ENCODE results near the gene GPC5.

The GPC5 gene

GRCh38 chr13:92300651-92301050, 902.2 kb downstream of the GPC5 start:
- H3K27ac ChIP-seq (ENCODE audit: low read length) = no peak overlapping the region
- H3K9ac ChIP-seq (ENCODE audit: low read length) = no peak overlapping the region
- no peaks in the 10 kb centered on the region for H3K9me3 ChIP-seq (ENCODE audit: control insufficient read depth, low read depth, low read length)
- no peak overlapping the region for H3K4me3 ChIP-seq (ENCODE audit: low read length)
- no peaks in the 10 kb centered on the region for H3K27me3 ChIP-seq (ENCODE audit: control insufficient read depth, insufficient read depth, low read length)
- H3K4me1 ChIP-seq (ENCODE audit: control insufficient read depth, low read depth, low read length) = peaks cover 8% of the 10 kb centered on the region
- H3K36me3 ChIP-seq (ENCODE audit: control insufficient read depth, low read depth, low read length) = no peaks in the 10 kb centered on the region

DNA sequence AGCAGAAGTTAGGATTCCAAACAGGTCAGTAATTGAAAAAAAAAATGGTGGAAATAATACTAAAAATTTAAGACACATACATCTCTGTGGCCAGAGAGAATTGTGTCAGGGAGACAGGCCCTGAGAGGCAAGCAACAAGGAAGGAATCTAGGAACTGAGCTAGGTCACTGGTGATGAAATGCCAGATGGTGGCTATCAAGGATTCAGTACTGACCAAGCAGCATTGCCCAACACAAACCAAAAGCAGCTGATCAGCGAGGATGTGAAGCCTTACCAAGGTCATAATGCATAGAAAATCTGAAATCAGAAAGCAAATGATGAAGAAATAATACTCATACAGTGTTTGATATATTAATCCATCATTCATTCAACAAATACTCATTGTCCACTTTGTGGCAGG, 905.0 kb downstream of the GPC5 start:
- Histone ChIP-seq H3K27me3 (ENCODE audit: control insufficient read depth, insufficient read depth, low read length) (no peaks in the 10 kb centered on the region), H3K4me3 (ENCODE audit: low read length) (no peak overlapping the region), H3K27ac (ENCODE audit: low read length) (no peak overlapping the region), H3K4me1 (ENCODE audit: control insufficient read depth, low read depth, low read length) (peaks cover 8% of the 10 kb centered on the region), H3K36me3 (ENCODE audit: control insufficient read depth, low read depth, low read length) (no peaks in the 10 kb centered on the region), H3K9ac (ENCODE audit: low read length) (no peak overlapping the region), H3K9me3 (ENCODE audit: control insufficient read depth, low read depth, low read length) (no peaks in the 10 kb centered on the region)

DNA sequence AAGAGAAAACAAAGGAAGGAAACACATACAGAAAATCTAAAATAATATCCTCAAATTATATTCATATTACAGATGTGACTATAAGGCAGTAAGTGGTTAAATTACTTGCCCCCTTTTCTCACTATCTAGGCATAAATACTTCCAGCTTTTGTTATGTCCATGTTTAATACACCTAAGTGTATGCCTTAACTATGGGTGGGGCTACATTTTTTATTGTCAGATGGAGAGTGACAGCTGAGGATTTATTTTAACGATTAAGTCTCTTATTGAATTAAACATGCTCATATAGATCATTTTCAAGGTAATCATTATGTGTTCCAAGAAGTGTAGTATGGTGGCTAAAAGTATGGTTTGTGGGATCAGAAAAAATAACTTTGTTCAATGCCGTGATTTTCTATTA, 909.3 kb downstream of the GPC5 start:
- H3K4me1 ChIP-seq (ENCODE audit: control insufficient read depth, low read depth, low read length) = no peaks in the 10 kb centered on the region
- no peak overlapping the region for H3K27ac ChIP-seq (ENCODE audit: low read length)
- H3K27me3 ChIP-seq (ENCODE audit: control insufficient read depth, insufficient read depth, low read length) = no peaks in the 10 kb centered on the region
- H3K36me3 ChIP-seq (ENCODE audit: control insufficient read depth, low read depth, low read length) = no peaks in the 10 kb centered on the region
- H3K9ac ChIP-seq (ENCODE audit: low read length) = no peak overlapping the region
- no peaks in the 10 kb centered on the region for H3K9me3 ChIP-seq (ENCODE audit: control insufficient read depth, low read depth, low read length)
- H3K4me3 ChIP-seq (ENCODE audit: low read length) = no peak overlapping the region

- no peaks in the 10 kb centered on the region for H3K36me3 ChIP-seq (ENCODE audit: control insufficient read depth, low read depth, low read length)
- H3K9ac ChIP-seq (ENCODE audit: low read length) = no peak overlapping the region
- H3K27ac ChIP-seq (ENCODE audit: low read length) = no peak overlapping the region
- H3K4me3 ChIP-seq (ENCODE audit: low read length) = no peak overlapping the region
- H3K9me3 ChIP-seq (ENCODE audit: control insufficient read depth, low read depth, low read length) = no peaks in the 10 kb centered on the region
- no peaks in the 10 kb centered on the region for H3K27me3 ChIP-seq (ENCODE audit: control insufficient read depth, insufficient read depth, low read length)
- no peaks in the 10 kb centered on the region for H3K4me1 ChIP-seq (ENCODE audit: control insufficient read depth, low read depth, low read length)
These were observed 914.4 kb downstream of the GPC5 start for GRCh38 chr13:92312823-92313222.

DNA sequence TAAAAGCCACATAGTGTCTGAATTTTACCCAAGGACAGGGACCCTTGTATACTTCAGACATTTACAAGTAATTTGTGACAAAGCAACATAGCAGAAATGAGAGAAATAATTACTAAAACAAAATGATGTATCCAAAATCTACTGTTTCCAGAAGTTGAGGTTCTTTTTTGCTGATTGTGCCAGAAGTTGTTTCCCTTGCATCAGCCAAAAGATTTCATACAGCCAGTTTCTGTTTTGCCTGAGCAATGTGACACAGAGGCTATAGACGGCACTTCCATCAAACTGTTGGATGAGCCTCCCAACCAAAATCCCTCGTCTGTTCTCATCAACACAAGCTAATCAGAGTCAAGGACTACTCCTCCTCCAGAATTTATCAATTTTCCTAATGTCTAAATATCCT, 915.0 kb downstream of the GPC5 start:
- no peak overlapping the region for H3K4me3 ChIP-seq (ENCODE audit: low read length)
- no peaks in the 10 kb centered on the region for H3K36me3 ChIP-seq (ENCODE audit: control insufficient read depth, low read depth, low read length)
- H3K4me1 ChIP-seq (ENCODE audit: control insufficient read depth, low read depth, low read length) = no peaks in the 10 kb centered on the region
- H3K9ac ChIP-seq (ENCODE audit: low read length) = no peak overlapping the region
- H3K9me3 ChIP-seq (ENCODE audit: control insufficient read depth, low read depth, low read length) = no peaks in the 10 kb centered on the region
- H3K27me3 ChIP-seq (ENCODE audit: control insufficient read depth, insufficient read depth, low read length) = no peaks in the 10 kb centered on the region
- no peak overlapping the region for H3K27ac ChIP-seq (ENCODE audit: low read length)

DNA sequence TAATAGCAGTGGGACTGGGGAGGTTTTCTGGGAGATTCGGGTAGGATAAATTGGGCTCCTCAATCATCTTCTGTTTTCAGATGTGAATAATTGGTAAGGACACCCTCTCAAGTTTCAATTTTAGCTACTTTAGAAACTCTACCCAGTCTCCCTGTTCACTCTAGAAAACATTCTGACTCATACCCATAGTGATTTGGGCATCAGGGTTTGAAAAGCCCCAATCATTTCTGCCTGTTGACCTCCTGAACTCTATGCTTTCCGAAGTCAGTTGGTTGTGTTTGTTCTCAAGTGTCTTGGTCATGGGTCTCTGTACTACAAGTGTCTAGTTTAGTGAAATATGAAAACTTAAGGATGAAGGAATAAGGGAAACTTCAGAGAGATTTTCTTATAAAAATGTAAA, 916.8 kb downstream of the GPC5 start:
- Histone ChIP-seq H3K4me1 (ENCODE audit: control insufficient read depth, low read depth, low read length) (no peaks in the 10 kb centered on the region), H3K9me3 (ENCODE audit: control insufficient read depth, low read depth, low read length) (no peaks in the 10 kb centered on the region), H3K36me3 (ENCODE audit: control insufficient read depth, low read depth, low read length) (no peaks in the 10 kb centered on the region), H3K27me3 (ENCODE audit: control insufficient read depth, insufficient read depth, low read length) (no peaks in the 10 kb centered on the region), H3K27ac (ENCODE audit: low read length) (no peak overlapping the region), H3K9ac (ENCODE audit: low read length) (no peak overlapping the region), H3K4me3 (ENCODE audit: low read length) (no peak overlapping the region)

GRCh38 chr13:92316030-92316429, 917.6 kb downstream of the GPC5 start:
- H3K27ac ChIP-seq (ENCODE audit: low read length) = no peak overlapping the region
- no peaks in the 10 kb centered on the region for H3K36me3 ChIP-seq (ENCODE audit: control insufficient read depth, low read depth, low read length)
- H3K4me3 ChIP-seq (ENCODE audit: low read length) = no peak overlapping the region
- H3K9ac ChIP-seq (ENCODE audit: low read length) = no peak overlapping the region
- no peaks in the 10 kb centered on the region for H3K27me3 ChIP-seq (ENCODE audit: control insufficient read depth, insufficient read depth, low read length)
- no peaks in the 10 kb centered on the region for H3K9me3 ChIP-seq (ENCODE audit: control insufficient read depth, low read depth, low read length)
- H3K4me1 ChIP-seq (ENCODE audit: control insufficient read depth, low read depth, low read length) = no peaks in the 10 kb centered on the region

GRCh38 chr13:92317066-92317465, 918.6 kb downstream of the GPC5 start:
- H3K36me3 ChIP-seq (ENCODE audit: control insufficient read depth, low read depth, low read length) = no peaks in the 10 kb centered on the region
- H3K27ac ChIP-seq (ENCODE audit: low read length) = no peak overlapping the region
- H3K9me3 ChIP-seq (ENCODE audit: control insufficient read depth, low read depth, low read length) = no peaks in the 10 kb centered on the region
- H3K4me3 ChIP-seq (ENCODE audit: low read length) = no peak overlapping the region
- H3K27me3 ChIP-seq (ENCODE audit: control insufficient read depth, insufficient read depth, low read length) = no peaks in the 10 kb centered on the region
- no peak overlapping the region for H3K9ac ChIP-seq (ENCODE audit: low read length)
- H3K4me1 ChIP-seq (ENCODE audit: control insufficient read depth, low read depth, low read length) = no peaks in the 10 kb centered on the region

DNA sequence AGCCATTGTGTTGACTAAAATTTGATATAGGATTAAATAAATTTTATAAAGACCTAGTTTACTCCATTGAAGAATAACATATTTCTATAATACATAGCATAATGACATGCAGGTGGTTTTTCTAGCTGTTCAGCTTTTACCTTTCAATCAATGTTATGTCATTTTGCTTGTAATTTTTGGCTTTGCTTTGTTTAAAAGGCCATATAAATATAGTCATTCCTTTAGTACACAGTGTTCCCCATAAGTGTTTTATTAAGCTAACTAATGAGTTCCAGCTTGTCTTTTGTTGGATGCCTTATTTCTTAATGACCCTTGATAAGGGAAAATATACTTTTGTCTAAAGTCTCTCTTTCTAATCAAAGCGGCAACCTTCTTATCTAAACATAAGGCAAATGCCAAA, 921.9 kb downstream of the GPC5 start:
- H3K9ac ChIP-seq (ENCODE audit: low read length) = no peak overlapping the region
- H3K9me3 ChIP-seq (ENCODE audit: control insufficient read depth, low read depth, low read length) = no peaks in the 10 kb centered on the region
- H3K4me1 ChIP-seq (ENCODE audit: control insufficient read depth, low read depth, low read length) = no peaks in the 10 kb centered on the region
- H3K4me3 ChIP-seq (ENCODE audit: low read length) = no peak overlapping the region
- H3K27ac ChIP-seq (ENCODE audit: low read length) = no peak overlapping the region
- no peaks in the 10 kb centered on the region for H3K27me3 ChIP-seq (ENCODE audit: control insufficient read depth, insufficient read depth, low read length)
- H3K36me3 ChIP-seq (ENCODE audit: control insufficient read depth, low read depth, low read length) = no peaks in the 10 kb centered on the region

GRCh38 chr13:92321174-92321573, 922.8 kb downstream of the GPC5 start:
- no peaks in the 10 kb centered on the region for H3K4me1 ChIP-seq (ENCODE audit: control insufficient read depth, low read depth, low read length)
- H3K4me3 ChIP-seq (ENCODE audit: low read length) = no peak overlapping the region
- no peaks in the 10 kb centered on the region for H3K9me3 ChIP-seq (ENCODE audit: control insufficient read depth, low read depth, low read length)
- H3K9ac ChIP-seq (ENCODE audit: low read length) = no peak overlapping the region
- H3K27ac ChIP-seq (ENCODE audit: low read length) = no peak overlapping the region
- no peaks in the 10 kb centered on the region for H3K36me3 ChIP-seq (ENCODE audit: control insufficient read depth, low read depth, low read length)
- H3K27me3 ChIP-seq (ENCODE audit: control insufficient read depth, insufficient read depth, low read length) = no peaks in the 10 kb centered on the region

GRCh38 chr13:92345627-92346026, 947.2 kb downstream of the GPC5 start:
- Histone ChIP-seq H3K9ac (ENCODE audit: low read length) (no peak overlapping the region), H3K27ac (ENCODE audit: low read length) (no peak overlapping the region), H3K9me3 (ENCODE audit: control insufficient read depth, low read depth, low read length) (no peaks in the 10 kb centered on the region), H3K4me3 (ENCODE audit: low read length) (no peak overlapping the region), H3K36me3 (ENCODE audit: control insufficient read depth, low read depth, low read length) (no peaks in the 10 kb centered on the region), H3K27me3 (ENCODE audit: control insufficient read depth, insufficient read depth, low read length) (no peaks in the 10 kb centered on the region), H3K4me1 (ENCODE audit: control insufficient read depth, low read depth, low read length) (no peaks in the 10 kb centered on the region)

DNA sequence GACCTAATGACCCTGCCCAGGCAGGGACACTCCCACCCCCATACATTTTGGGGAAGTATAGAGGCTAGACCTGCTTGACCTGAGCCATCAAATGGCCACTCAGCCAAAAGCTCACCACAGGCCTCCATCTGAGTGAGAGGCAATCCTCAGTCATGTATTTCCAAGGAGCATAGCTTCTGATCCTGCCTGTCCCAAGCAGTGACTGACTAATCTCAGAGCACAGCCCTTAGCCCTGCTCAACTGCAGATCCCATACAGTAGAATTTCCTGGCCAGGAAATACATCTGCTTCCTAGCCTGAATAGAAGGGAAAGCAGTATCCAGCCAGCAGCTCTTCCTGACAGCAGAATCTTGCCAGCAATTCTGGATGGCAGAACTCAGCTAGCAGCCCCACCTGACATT, 947.6 kb downstream of the GPC5 start:
- Histone ChIP-seq H3K4me1 (ENCODE audit: control insufficient read depth, low read depth, low read length) (no peaks in the 10 kb centered on the region), H3K4me3 (ENCODE audit: low read length) (no peak overlapping the region), H3K9me3 (ENCODE audit: control insufficient read depth, low read depth, low read length) (no peaks in the 10 kb centered on the region), H3K27me3 (ENCODE audit: control insufficient read depth, insufficient read depth, low read length) (no peaks in the 10 kb centered on the region), H3K9ac (ENCODE audit: low read length) (no peak overlapping the region), H3K27ac (ENCODE audit: low read length) (no peak overlapping the region), H3K36me3 (ENCODE audit: control insufficient read depth, low read depth, low read length) (no peaks in the 10 kb centered on the region)

All from iPS-18a (cell line).